ENCODE results near the gene CIRBP.

CIRBP gene

GRCh38 chr19:1257475-1258162, 11.5 kb upstream of the CIRBP start:
- no peak for DNase-seq

GRCh38 chr19:1258163-1258492, 11.0 kb upstream of the CIRBP start:
- DNase-seq = no peak

- no peak for DNase-seq
Measured at GRCh38 chr19:1258707-1259205, 10.4 kb upstream of the CIRBP start.

- DNase-seq = peak; percentile 74
Measured at GRCh38 chr19:1259206-1259875, 9.8 kb upstream of the CIRBP start.

- DNase-seq = peak; percentile 50
Measured at GRCh38 chr19:1259876-1260748, 9.0 kb upstream of the CIRBP start.

GRCh38 chr19:1260749-1261537, 8.2 kb upstream of the CIRBP start:
- DNase-seq = peak; percentile 97

- DNase-seq = no peak
Measured at GRCh38 chr19:1261538-1261797, 7.7 kb upstream of the CIRBP start.

- DNase-seq = no peak
Measured at GRCh38 chr19:1261798-1262622, 7.1 kb upstream of the CIRBP start.

GRCh38 chr19:1262623-1263123, 6.5 kb upstream of the CIRBP start:
- no peak for DNase-seq

GRCh38 chr19:1263188-1263587, 5.9 kb upstream of the CIRBP start:
- no peak for DNase-seq

- no peak for DNase-seq
Measured at GRCh38 chr19:1264801-1265614, 4.1 kb upstream of the CIRBP start.

GRCh38 chr19:1265615-1266128, 3.5 kb upstream of the CIRBP start:
- peak; percentile 65 for DNase-seq

- peak; percentile 83 for DNase-seq
Measured at GRCh38 chr19:1266129-1266915, 2.8 kb upstream of the CIRBP start.

GRCh38 chr19:1266916-1267476, 2.1 kb upstream of the CIRBP start:
- DNase-seq = peak; percentile 73

- DNase-seq = no peak
Measured at GRCh38 chr19:1267477-1268225, 1.5 kb upstream of the CIRBP start.

- no peak for DNase-seq
Measured at GRCh38 chr19:1268226-1269064, 687 bp upstream of the CIRBP start.

GRCh38 chr19:1269478-1270212, 513 bp downstream of the CIRBP start:
- DNase-seq = peak; percentile 85

Data from activated gamma-delta T cell treated with Interleukin-2 at 50 U/mL for 16 hours (primary cell).